ENCODE results near the gene RBMS1. TPM values are rescaled to one million over a fixed set of nuclear protein-coding genes. Genes with fewer than 3 reads are reported as not detected.

RBMS1 gene
- total RNA-seq, 6 experiments from 2014 or later: 8.5 to 21.4 (median 14.3) TPM

- no peaks in the 10 kb centered on the region for H3K36me3 ChIP-seq
- H3K4me3 ChIP-seq: no peak overlapping the region
- WGBS (ENCODE audit: insufficient coverage, low coverage, low lambda C conversion rate, missing lambda C conversion rate): 69% methylated on average over 4 of the region's 4 CpGs
- H3K27ac ChIP-seq: no peak overlapping the region
- TF ChIP-seq POLR2A (IDR thresholded peaks at IDR 0.05): no peak
- no peak for TF ChIP-seq CTCF (IDR thresholded peaks at IDR 0.05)
- intact Hi-C loops (cut with DNase I): no loop called here
- no peak for DNase-seq
- no peak for ATAC-seq
- no peaks in the 10 kb centered on the region for H3K27me3 ChIP-seq
- no peaks in the 10 kb centered on the region for H3K4me1 ChIP-seq
- no peaks in the 10 kb centered on the region for H3K9me3 ChIP-seq
Observed at GRCh38 chr2:160522951-160523710, 29.5 kb upstream of the RBMS1 start.

GRCh38 chr2:160517731-160518130 is 24.1 kb upstream of the RBMS1 start:
- intact Hi-C loops (cut with DNase I): no loop called here
- WGBS (ENCODE audit: insufficient coverage, low coverage, low lambda C conversion rate, missing lambda C conversion rate): 46% methylated on average over 2 of the region's 2 CpGs
- H3K27ac ChIP-seq: no peak overlapping the region

GRCh38 chr2:160516547-160517365 is 23.1 kb upstream of the RBMS1 start:
- H3K9me3 ChIP-seq: no peaks in the 10 kb centered on the region
- H3K36me3 ChIP-seq: no peaks in the 10 kb centered on the region
- no peak overlapping the region for H3K4me3 ChIP-seq
- H3K27ac ChIP-seq: no peak overlapping the region
- 54% methylated on average over 10 of the region's 10 CpGs for WGBS (ENCODE audit: insufficient coverage, low coverage, low lambda C conversion rate, missing lambda C conversion rate)
- intact Hi-C loops (cut with DNase I): no loop called here
- DNase-seq: no peak
- no peaks in the 10 kb centered on the region for H3K4me1 ChIP-seq
- ATAC-seq: no peak
- TF ChIP-seq POLR2A (IDR thresholded peaks at IDR 0.05) (no peak), CTCF (IDR thresholded peaks at IDR 0.05) (no peak)
- H3K27me3 ChIP-seq: no peaks in the 10 kb centered on the region

More at GRCh38 chr2:160517731-160518130, 24.1 kb upstream of the RBMS1 start:
- Histone ChIP-seq H3K36me3 (no peaks in the 10 kb centered on the region), H3K9me3 (no peaks in the 10 kb centered on the region), H3K27me3 (no peaks in the 10 kb centered on the region), H3K4me3 (no peak overlapping the region), H3K4me1 (no peaks in the 10 kb centered on the region)
- no peak for TF ChIP-seq CTCF (IDR thresholded peaks at IDR 0.05)
- DNase-seq: no peak
- no peak for ATAC-seq

GRCh38 chr2:160515120-160515519 is 21.5 kb upstream of the RBMS1 start:
- Histone ChIP-seq H3K36me3 (no peaks in the 10 kb centered on the region), H3K4me3 (no peak overlapping the region), H3K27ac (no peak overlapping the region), H3K4me1 (no peaks in the 10 kb centered on the region), H3K27me3 (no peaks in the 10 kb centered on the region), H3K9me3 (no peaks in the 10 kb centered on the region)
- intact Hi-C loops (cut with DNase I): no loop called here
- TF ChIP-seq POLR2A (IDR thresholded peaks at IDR 0.05) (no peak), CTCF (IDR thresholded peaks at IDR 0.05) (no peak)
- ATAC-seq: no peak
- WGBS (ENCODE audit: insufficient coverage, low coverage, low lambda C conversion rate, missing lambda C conversion rate): 46% methylated on average over 1 of the region's 1 CpG
- DNase-seq: no peak

Measured in right lobe of liver (tissue), 6 donors.